SK-N-SH (cell line): ENCODE data around the gene SH3TC1. TPM values are rescaled to one million over a fixed set of nuclear protein-coding genes. Genes with fewer than 3 reads are reported as not detected.

Experiments used
- CTCF ChIA-PET: fragments of 300-600, 350-600 bp; formaldehyde crosslinking; extraction: SDS; loops from one replicate; lab custom pipeline; 2021; lab: Yijun Ruan, JAX
- POLR2A ChIA-PET: fragments of 350-600 bp; sonication (Branson Sonifier 250); formaldehyde crosslinking; extraction: SDS; loops from one replicate; lab custom pipeline; 2020; ENCODE audit warnings: antibody characterized with exemption, inconsistent platforms; lab: Yijun Ruan, JAX
- DNase-seq: peaks from one replicate; pipeline ENCODE4 v3.0.0; 2012
- H2AFZ ChIP-seq: fragments of 200-600 bp; sonication (generic); 2 replicates; pipeline ENCODE4 v1.8.1; 2016; ENCODE audit warnings: antibody characterized with exemption, mild to moderate bottlenecking, low read depth
- H3F3A ChIP-seq: fragments of 200-600 bp; sonication (generic); replicated peaks from 2 replicates; pipeline ENCODE3; 2016; ENCODE audit warnings: antibody characterized with exemption, mild to moderate bottlenecking; ENCODE audit not compliant: insufficient read depth
- H3K27ac ChIP-seq, 2 experiments: fragments of 200-500 bp in 1 of 2; fragments of 200-600 bp in 1 of 2; sonication (Bioruptor generic) in 1 of 2; sonication (generic), shearing (Covaris generic) in 1 of 2; 2 replicates each; pipeline versions ENCODE4 v1.5.1 to v1.6.1; 2014 to 2016; ENCODE audit warnings: low read depth in 2 of 2, inconsistent platforms in 1 of 2, low read length in 1 of 2, mild to moderate bottlenecking in 1 of 2, mixed read lengths in 1 of 2
- H3K27me3 ChIP-seq: fragments of 200-600 bp; sonication (generic), shearing (Covaris generic); 2 replicates; pipeline ENCODE4 v1.6.1; 2016; ENCODE audit warnings: mixed run types; ENCODE audit not compliant: insufficient read depth
- H3K36me3 ChIP-seq, 2 experiments: fragments of 200-500 bp in 1 of 2; fragments of 200-600 bp in 1 of 2; sonication (Bioruptor generic) in 1 of 2; sonication (generic) in 1 of 2; replicated peaks in 1 of 2; 2 replicates each; pipeline versions ENCODE3 to v1.5.1; 2014 to 2016; ENCODE audit warnings: low read length in 1 of 2, mild to moderate bottlenecking in 1 of 2; ENCODE audit not compliant: insufficient read depth in 2 of 2, control insufficient read depth in 1 of 2
- H3K4me1 ChIP-seq, 2 experiments: fragments of 200-500 bp in 1 of 2; fragments of 200-600 bp in 1 of 2; sonication (Bioruptor generic) in 1 of 2; sonication (generic), shearing (Covaris generic) in 1 of 2; 2 replicates each; pipeline versions ENCODE4 v1.5.1 to v1.6.1; 2014 to 2016; ENCODE audit warnings: low read depth in 1 of 2, low read length in 1 of 2, mixed run types in 1 of 2; ENCODE audit not compliant: insufficient read depth in 2 of 2, control insufficient read depth in 1 of 2
- H3K4me2 ChIP-seq: fragments of 200-600 bp; sonication (generic), shearing (Covaris generic); 2 replicates; pipeline ENCODE4 v1.6.1; 2017; ENCODE audit warnings: mixed run types
- H3K4me3 ChIP-seq, 2 experiments: fragments of 200-500 bp in 1 of 2; fragments of 200-600 bp in 1 of 2; sonication (Bioruptor generic) in 1 of 2; sonication (generic), shearing (Covaris generic) in 1 of 2; 2 replicates each; pipeline versions ENCODE4 v1.5.1 to v1.8.1; 2014 to 2016; ENCODE audit warnings: low read depth in 2 of 2, inconsistent platforms in 1 of 2, low read length in 1 of 2, mild to moderate bottlenecking in 1 of 2, mixed read lengths in 1 of 2, moderate library complexity in 1 of 2
- H3K79me2 ChIP-seq: fragments of 200-600 bp; sonication (generic); 2 replicates; pipeline ENCODE4 v1.8.1; 2017; ENCODE audit warnings: mild to moderate bottlenecking; ENCODE audit not compliant: insufficient read depth
- H3K9ac ChIP-seq: fragments of 200-600 bp; sonication (generic); 2 replicates; pipeline ENCODE4 v1.6.1; 2017; ENCODE audit warnings: mixed run types
- H3K9me2 ChIP-seq: fragments of 200-600 bp; sonication (generic); 2 replicates; pipeline ENCODE4 v1.6.1; 2017; ENCODE audit warnings: mixed run types
- H3K9me3 ChIP-seq: fragments of 200-600 bp; sonication (generic); 2 replicates; pipeline ENCODE4 v1.6.1; 2017; ENCODE audit warnings: mixed run types, mild to moderate bottlenecking, moderate library complexity
- H4K20me1 ChIP-seq: fragments of 200-600 bp; sonication (generic); 2 replicates; pipeline ENCODE4 v1.6.1; 2017; ENCODE audit warnings: mild to moderate bottlenecking, mixed run types; ENCODE audit not compliant: insufficient read depth
- CHD2 ChIP-seq: fragments of 150-350 bp; IDR thresholded peaks from 2 replicates; pipeline ENCODE4 v1.6.1; 2018; ENCODE audit warnings: low read length; ENCODE audit not compliant: partially characterized antibody
- CTCF ChIP-seq: fragments of 200-600 bp; sonication (generic); IDR thresholded peaks from 2 replicates; pipeline ENCODE4 v1.6.1; 2017; ENCODE audit warnings: antibody characterized with exemption, mild to moderate bottlenecking, moderate library complexity
- EP300 ChIP-seq, 2 experiments: IDR thresholded peaks; 2 replicates each; pipeline versions ENCODE4 v1.4.0 to v1.6.1; 2012; ENCODE audit warnings: borderline replicate concordance in 1 of 2, low read depth in 1 of 2, low read length in 1 of 2
- EZH2phosphoT487 ChIP-seq: fragments of 200-600 bp; sonication (generic); IDR thresholded peaks from 2 replicates; pipeline ENCODE4 v1.6.1; 2017; ENCODE audit warnings: low read depth, mixed run types, mild to moderate bottlenecking, antibody characterized with exemption, moderate library complexity, borderline replicate concordance
- FOXM1 ChIP-seq: IDR thresholded peaks from 2 replicates; pipeline ENCODE4 v1.4.0; 2012; ENCODE audit warnings: low read depth, mild to moderate bottlenecking
- GABPA ChIP-seq: IDR thresholded peaks from 2 replicates; pipeline ENCODE4 v1.4.0; 2012; ENCODE audit warnings: low read depth, mild to moderate bottlenecking
- JUND ChIP-seq: IDR thresholded peaks from 2 replicates; pipeline ENCODE4 v1.4.0; 2012
- MEF2A ChIP-seq: IDR thresholded peaks from 2 replicates; pipeline ENCODE4 v1.4.0; 2012; ENCODE audit warnings: low read depth, borderline replicate concordance
- MXI1 ChIP-seq: IDR thresholded peaks from 2 replicates; pipeline ENCODE4 v1.6.1; 2012; ENCODE audit warnings: mild to moderate bottlenecking, low read depth, low read length, improper control_type of control experiment
- NRF1 ChIP-seq: IDR thresholded peaks from 2 replicates; pipeline ENCODE4 v1.6.1; 2012; ENCODE audit warnings: low read depth, mild to moderate bottlenecking, low read length
- PBX3 ChIP-seq: IDR thresholded peaks from 2 replicates; pipeline ENCODE4; 2012
- POLR2AphosphoS5 ChIP-seq: IDR thresholded peaks from 2 replicates; pipeline ENCODE4 v1.6.1; 2012; ENCODE audit warnings: low read depth, low read length
- RAD21 ChIP-seq: IDR thresholded peaks from 2 replicates; pipeline ENCODE4 v1.6.1; 2012; ENCODE audit warnings: mild to moderate bottlenecking, low read length
- RFX5 ChIP-seq: IDR thresholded peaks from 2 replicates; pipeline ENCODE4 v1.6.1; 2012; ENCODE audit warnings: mild to moderate bottlenecking, improper control_type of control experiment, low read length
- RXRA ChIP-seq: IDR thresholded peaks from 2 replicates; pipeline ENCODE4 v1.4.0; 2012; ENCODE audit warnings: low read depth, mild to moderate bottlenecking, borderline replicate concordance
- TEAD4 ChIP-seq: IDR thresholded peaks from 2 replicates; pipeline ENCODE4 v1.4.0; 2012; ENCODE audit warnings: mild to moderate bottlenecking, borderline replicate concordance; ENCODE audit not compliant: insufficient read depth
- YY1 ChIP-seq: IDR thresholded peaks from 2 replicates; pipeline ENCODE4 v1.4.0; 2012; ENCODE audit warnings: low read depth, mild to moderate bottlenecking
- WGBS: methylation state at CpG from one replicate; pipeline ENCODE4 v1.1.6; 2017; ENCODE audit warnings: low lambda C conversion rate; 5-methylcytosine and 5-hydroxymethylcytosine counted together
- polyA plus RNA-seq, 3 experiments: library from polyadenylated mRNA; depleted of rRNA; stranded (reverse); fragments of >200 nt; gene quantifications; 2 replicates each; pipeline ENCODE4 v1.2.3, GENCODE V29; 2012

SH3TC1 gene
- polyA plus RNA-seq, 1 of the 3 experiments (the other 2 are of a cell fraction), result 2.7 TPM

GRCh38 chr4:8266088-8266487 is 67.0 kb downstream of the SH3TC1 start:
- POLR2A ChIA-PET, result no interaction called here
- Histone ChIP-seq H3K4me1 (peaks cover 0 to 36% of the 10 kb centered on the region in 2 experiments; a peak in 1 of 4 replicates), H3K27me3 (no peaks in the 10 kb centered on the region), H3K36me3 (no peaks in the 10 kb centered on the region), H3K4me3 (no peak overlapping the region), H3K4me2 (no peak overlapping the region), H3K9ac (no peak overlapping the region), H2AFZ (no peak overlapping the region)
- 81% methylated on average over 6 of the region's 6 CpGs for WGBS
- DNase-seq, result no peak
- TF ChIP-seq RAD21 (no peak), RFX5 (no peak), CHD2 (no peak), JUND (no peak), NRF1 (no peak)
- TF ChIP-seq, all 33 proteins: peak for 0
- H3K27ac ChIP-seq, result no peak overlapping the region
- no peaks in the 10 kb centered on the region for H3K9me2 ChIP-seq
- no peaks in the 10 kb centered on the region for H3K9me3 ChIP-seq
- H4K20me1 ChIP-seq, result no peaks in the 10 kb centered on the region
- CTCF ChIA-PET, result interaction anchor here (0.9 to 2.8 kb wide), 8 partner anchors 9 to 162 kb away, joined by 3 to 18 read pairs (median 4); no protein-coding TSS in a partner anchor
- H3F3A ChIP-seq, result no peaks in the 10 kb centered on the region
- H3K79me2 ChIP-seq, result no peaks in the 10 kb centered on the region

GRCh38 chr4:8266508-8266907 is 67.4 kb downstream of the SH3TC1 start:
- H3K9ac ChIP-seq, result no peak overlapping the region
- H3K9me2 ChIP-seq, result no peaks in the 10 kb centered on the region
- H3K27ac ChIP-seq, result peak overlapping the region in 1 of 2 experiments; percentile 16; a peak in 1 of 4 replicates
- no peak for TF ChIP-seq EZH2phosphoT487
- TF ChIP-seq RFX5, result no peak
- no peak for TF ChIP-seq MXI1
- TF ChIP-seq GABPA, result no peak
- TF ChIP-seq YY1, result no peak
- no peak for TF ChIP-seq RXRA
- no peak for TF ChIP-seq FOXM1
- TF ChIP-seq NRF1, result no peak
- TF ChIP-seq CTCF, result no peak
- TF ChIP-seq EP300 (IDR thresholded peaks at IDR 0.05; ENCODE audit: borderline replicate concordance in 1 of 2, low read depth in 1 of 2, low read length in 1 of 2), result no peak
- no peak for TF ChIP-seq MEF2A
- no peak for TF ChIP-seq TEAD4
- no peak for TF ChIP-seq POLR2AphosphoS5
- no peak for TF ChIP-seq PBX3
- no peak for TF ChIP-seq JUND
- no peak for TF ChIP-seq CHD2
- TF ChIP-seq, all 33 proteins: peak for 0
- Histone ChIP-seq H3F3A (no peaks in the 10 kb centered on the region), H2AFZ (no peak overlapping the region), H3K9me3 (no peaks in the 10 kb centered on the region), H3K36me3 (no peaks in the 10 kb centered on the region), H3K4me3 (no peak overlapping the region), H3K4me1 (peaks cover 0 to 33% of the 10 kb centered on the region in 2 experiments; a peak in 1 of 4 replicates), H3K4me2 (no peak overlapping the region), H3K27me3 (no peaks in the 10 kb centered on the region), H4K20me1 (no peaks in the 10 kb centered on the region), H3K79me2 (no peaks in the 10 kb centered on the region)
- 53% methylated on average over 3 of the region's 8 CpGs for WGBS
- no peak for DNase-seq
- ChIA-PET POLR2A (no interaction called here), CTCF (interaction anchor here (0.5 to 2.8 kb wide), 13 partner anchors 8 to 422 kb away, joined by 3 to 18 read pairs (median 3); no protein-coding TSS in a partner anchor)
